HepG2 (cell line): ENCODE measurements around the gene CLDN14. TPM values are rescaled to one million over a fixed set of nuclear protein-coding genes. Genes with fewer than 3 reads are reported as not detected.
A peak's percentile ranks its signal among the peaks of the same experiment; 100 is the strongest.

ENCODE experiments used
- ATAC-seq: fragments of 200-7000 bp; cut with Tn5 transposase; 3 replicates; pipeline ENCODE4 v1.9.1; 2020; ENCODE audit warnings: mild to moderate bottlenecking, moderate library complexity
- BruUV-seq: library from RNA; stranded (reverse); fragments of 400-500 nt; replicated peaks from 2 replicates; lab custom pipeline; 2021; lab: Mats Ljungman, UMichigan
- CTCF ChIA-PET: fragments of 300-600 bp; formaldehyde crosslinking; extraction: SDS; loops from one replicate; lab custom pipeline; 2021; ENCODE audit warnings: low total read pairs, inconsistent platforms, low intra/inter-chr PET ratio; lab: Yijun Ruan, JAX
- POLR2A ChIA-PET: fragments of 350-600 bp; sonication (Branson Sonifier 250); formaldehyde crosslinking; loops from one replicate; lab custom pipeline; 2020; ENCODE audit warnings: antibody characterized with exemption, inconsistent platforms; lab: Yijun Ruan, JAX
- DNase-seq: peaks from one replicate; pipeline ENCODE4 v3.0.0-alpha.2; 2015; ENCODE audit warnings: low spot score
- FAIRE-seq: peaks from 3 replicates; lab custom pipeline; 2011; peaks lifted over from hg19 to GRCh38; lab: Jason Lieb, UNC
- H2AFZ ChIP-seq: one replicate; pipeline ENCODE4 v1.6.1; 2011; ENCODE audit warnings: low read length, inconsistent platforms
- H3K27ac ChIP-seq: fragments of 300-600 bp; 3 replicates; pipeline ENCODE4 v1.8.0; 2011; ENCODE audit warnings: mixed run types, mild to moderate bottlenecking, mixed read lengths, low read length, inconsistent platforms; ENCODE audit not compliant: insufficient read depth; ENCODE audit errors: extremely low read length
- H3K27me3 ChIP-seq, 2 experiments: fragments of 200-600 bp in 1 of 2; 2 replicates in 1 of 2; 3 replicates in 1 of 2; pipeline versions ENCODE4 v1.6.0 to v1.8.0; 2011; ENCODE audit warnings: low read length in 2 of 2, mild to moderate bottlenecking in 2 of 2, moderate library complexity in 2 of 2, inconsistent platforms in 1 of 2; ENCODE audit not compliant: insufficient read depth in 2 of 2, control insufficient read depth in 1 of 2
- H3K36me3 ChIP-seq, 2 experiments: fragments of 200-600 bp in 1 of 2; replicated peaks in 1 of 2; 2 replicates in 1 of 2; 3 replicates in 1 of 2; pipeline versions ENCODE4 v1.5.1 to v1.8.0; 2011; ENCODE audit warnings: low read length in 2 of 2, inconsistent platforms in 1 of 2; ENCODE audit not compliant: insufficient read depth in 2 of 2, control insufficient read depth in 1 of 2
- H3K4me1 ChIP-seq: 2 replicates; pipeline ENCODE4 v1.5.1; 2012; ENCODE audit warnings: low read length, inconsistent platforms; ENCODE audit not compliant: insufficient read depth
- H3K4me2 ChIP-seq: 2 replicates; pipeline ENCODE4 v1.6.0; 2011; ENCODE audit warnings: low read depth, low read length, inconsistent platforms
- H3K4me3 ChIP-seq, 3 experiments: fragments of 200-600 bp in 1 of 3; sonication (generic), shearing (Covaris generic) in 1 of 3; replicated peaks in 1 of 3; 2 replicates each; pipeline ENCODE4 v1.5.1; 2011 to 2016; ENCODE audit warnings: low read length in 3 of 3, inconsistent platforms in 2 of 3, low read depth in 2 of 3, mild to moderate bottlenecking in 2 of 3, control low read depth in 1 of 3, mixed read lengths in 1 of 3; ENCODE audit not compliant: insufficient read depth in 1 of 3
- H3K79me2 ChIP-seq: one replicate; pipeline ENCODE4 v1.6.1; 2011; ENCODE audit warnings: low read length, inconsistent platforms; ENCODE audit not compliant: insufficient read depth
- H3K9ac ChIP-seq: 2 replicates; pipeline ENCODE4 v1.6.0; 2011; ENCODE audit warnings: mild to moderate bottlenecking, low read depth, low read length, inconsistent platforms; ENCODE audit not compliant: insufficient read depth
- H3K9me3 ChIP-seq: 2 replicates; pipeline ENCODE4 v1.5.1; 2012; ENCODE audit warnings: mild to moderate bottlenecking, low read length
- H4K20me1 ChIP-seq: 2 replicates; pipeline ENCODE4 v1.6.0; 2011; ENCODE audit warnings: inconsistent platforms, mild to moderate bottlenecking, low read length, moderate library complexity; ENCODE audit not compliant: insufficient read depth
- CTCF ChIP-seq: sonication (generic); formaldehyde crosslinking; IDR thresholded peaks from 2 replicates; pipeline ENCODE4 v1.5.0; 2020; ENCODE audit warnings: mild to moderate bottlenecking, missing genetic modification reagents, moderate library complexity
- HMGXB4 ChIP-seq, 2 experiments: sonication (generic) in 1 of 2; formaldehyde crosslinking in 1 of 2; IDR thresholded peaks; 2 replicates each; pipeline versions ENCODE4 v1.4.0 to v1.6.1; 2018 to 2020; ENCODE audit warnings: missing genetic modification reagents in 2 of 2, borderline replicate concordance in 1 of 2, low read depth in 1 of 2, mild to moderate bottlenecking in 1 of 2, missing biosample characterization in 1 of 2
- HOXA3 ChIP-seq: sonication (generic); formaldehyde crosslinking; IDR thresholded peaks from 2 replicates; pipeline ENCODE4 v1.5.0; 2020; ENCODE audit warnings: missing genetic modification reagents
- MED1 ChIP-seq: sonication (generic); formaldehyde crosslinking; IDR thresholded peaks from 2 replicates; pipeline ENCODE4 v1.4.0; 2020; ENCODE audit warnings: missing genetic modification reagents
- NR2F6 ChIP-seq, 2 experiments: IDR thresholded peaks; 2 replicates each; pipeline ENCODE4 v1.6.1; 2016; ENCODE audit warnings: antibody characterized with exemption in 1 of 2, mild to moderate bottlenecking in 1 of 2
- PHF8 ChIP-seq: sonication (generic); formaldehyde crosslinking; IDR thresholded peaks from 2 replicates; pipeline ENCODE4 v1.5.0; 2020; ENCODE audit warnings: missing genetic modification reagents
- POLR2AphosphoS5 ChIP-seq: IDR thresholded peaks from 2 replicates; pipeline ENCODE4 v1.6.1; 2012; ENCODE audit warnings: low read depth, low read length
- RAD21 ChIP-seq: fragments of 450-650 bp; formaldehyde crosslinking; IDR thresholded peaks from 2 replicates; pipeline ENCODE4 v1.5.0; 2020; ENCODE audit warnings: mild to moderate bottlenecking
- STAG1 ChIP-seq: sonication (generic); formaldehyde crosslinking; IDR thresholded peaks from 2 replicates; pipeline ENCODE4 v1.4.0; 2020; ENCODE audit warnings: missing genetic modification reagents
- TBX2 ChIP-seq: sonication (generic); formaldehyde crosslinking; IDR thresholded peaks from 2 replicates; pipeline ENCODE4 v1.5.0; 2020; ENCODE audit warnings: missing genetic modification reagents, mild to moderate bottlenecking, borderline replicate concordance
- ZFP91 ChIP-seq: sonication (generic); formaldehyde crosslinking; IDR thresholded peaks from 2 replicates; pipeline ENCODE4 v1.9.0; 2022; ENCODE audit warnings: missing genetic modification reagents, mild to moderate bottlenecking, borderline replicate concordance
- ZNF234 ChIP-seq: sonication (generic); formaldehyde crosslinking; conservative IDR thresholded peaks from 2 replicates; pipeline ENCODE4 v1.5.1; 2020; ENCODE audit warnings: mild to moderate bottlenecking, missing genetic modification reagents
- ZNF567 ChIP-seq: sonication (generic); formaldehyde crosslinking; IDR thresholded peaks from 2 replicates; pipeline ENCODE4 v1.8.1; 2023; ENCODE audit warnings: mild to moderate bottlenecking, missing genetic modification reagents, borderline replicate concordance
- ZNF570 ChIP-seq: sonication (generic); formaldehyde crosslinking; IDR thresholded peaks from 2 replicates; pipeline ENCODE4 v1.4.0; 2020; ENCODE audit warnings: mild to moderate bottlenecking, missing genetic modification reagents, borderline replicate concordance
- ZNF691 ChIP-seq: sonication (generic); formaldehyde crosslinking; IDR thresholded peaks from 2 replicates; pipeline ENCODE4 v1.4.0; 2020; ENCODE audit warnings: missing genetic modification reagents, low read depth, mild to moderate bottlenecking, borderline replicate concordance
- WGBS: methylation state at CpG from one replicate; pipeline ENCODE4 v1.1.6; 2017; ENCODE audit warnings: low lambda C conversion rate; 5-methylcytosine and 5-hydroxymethylcytosine counted together
- in situ Hi-C: cut with HindIII; loops from 2 replicates; pipeline ENCODE4 v1.10.0; 2017; ENCODE audit warnings: low pct_unique_long_range_greater_than_20kb; ENCODE audit not compliant: extremely low pct_ligation_motif_present
- intact Hi-C: fragments of 100-400 bp; cut with micrococcal nuclease; formaldehyde crosslinking; loops from one replicate; pipeline ENCODE4 v1.10.0; 2022; ENCODE audit not compliant: unreplicated experiment
- polyA plus RNA-seq, 8 experiments: library from polyadenylated mRNA; depleted of rRNA in 3 of 8; stranded (reverse) in 7 of 8; unstranded in 1 of 8; fragments of >200 nt; fragmentation: Illumina TruSeq in 4 of 8; extraction: Trizol in 4 of 8; gene quantifications; 2 replicates each; pipeline versions ENCODE4 v1.2.1 to v1.2.3, GENCODE V29; 2011 to 2016; ENCODE audit warnings: low read depth in 4 of 8, missing spikeins in 1 of 8, mixed read lengths in 1 of 8; ENCODE audit not compliant: insufficient read depth in 1 of 8
- total RNA-seq, 5 experiments: library from RNA; depleted of rRNA; stranded (reverse); fragments of >200 nt; fragmentation: Illumina TruSeq; extraction: Trizol; gene quantifications; 2 replicates each; pipeline ENCODE4 v1.2.3, GENCODE V29; 2016; ENCODE audit warnings: low read depth in 1 of 5

CLDN14 gene
- total and polyA plus RNA-seq, 2 of the 13 experiments (the other 11 are each of a cell fraction or from before 2014, with no cell fraction given), result 1.1 to 1.4 TPM

GRCh38 chr21:36478941-36479340 lies 981 bp downstream of the CLDN14 start:
- Histone ChIP-seq H3K4me1 (peaks cover 79% of the 10 kb centered on the region), H3K36me3 (no peaks in the 10 kb centered on the region), H3K4me2 (peak overlapping the region; percentile 96), H2AFZ (peak overlapping the region; percentile 23), H3K9me3 (no peaks in the 10 kb centered on the region), H3K27ac (peak overlapping the region; percentile 89), H3K4me3 (peak overlapping the region; percentile 50 to 79 (median 54)), H3K9ac (peak overlapping the region; percentile 75), H3K27me3 (no peaks in the 10 kb centered on the region; a peak in 1 of 5 replicates), H4K20me1 (no peaks in the 10 kb centered on the region), H3K79me2 (peaks cover 15% of the 10 kb centered on the region)
- intact Hi-C loops (loop anchor here (2.0 kb wide), 1 partner anchor 58 kb away; no protein-coding TSS in a partner anchor), in situ Hi-C loops (no loop called here)
- POLR2A ChIA-PET, result interaction anchor here (1.0 to 3.4 kb wide), 6 partner anchors 8 to 508 kb away, joined by 3 to 15 read pairs (median 6); partner anchors contain the start of gene MORC3
- ATAC-seq (peak; percentile 63), FAIRE-seq (no peak), DNase-seq (no peak)
- 0% methylated on average over 1 of the region's 7 CpGs for WGBS
- no TSS peak for BruUV-seq
- CTCF ChIA-PET, result no interaction called here
- TF ChIP-seq MED1 (CRISPR knock-in tag) (0 out of 2 replicates have a peak, but pooled peaks have one; percentile 17), TBX2 (0 out of 2 replicates have a peak, but pooled peaks have one; percentile 16), HOXA3 (CRISPR knock-in tag) (peak; percentile 11; the same call in 1 of the 2 replicates), ZNF570 (CRISPR knock-in tag) (no peak), POLR2AphosphoS5 (peak; percentile 36; the same call in 1 of the 2 replicates), ZNF691 (peak; percentile 56; the same call in 1 of the 2 replicates), CTCF (CRISPR knock-in tag) (peak; percentile 76), ZFP91 (CRISPR knock-in tag) (0 out of 2 replicates have a peak, but pooled peaks have one; percentile 17), ZNF234 (no peak), STAG1 (peak; percentile 41), PHF8 (CRISPR knock-in tag) (peak; percentile 31; the same call in 1 of the 2 replicates), HMGXB4 (CRISPR knock-in tag; IDR thresholded peaks at IDR 0.05; ENCODE audit: borderline replicate concordance in 1 of 2, low read depth in 1 of 2) (peak; percentile 72 to 79; a peak in 3 of 4 replicates), ZNF567 (CRISPR knock-in tag) (no peak), RAD21 (CRISPR knock-in tag) (peak; percentile 41; the same call in 1 of the 2 replicates), NR2F6 (IDR thresholded peaks at IDR 0.05) (no peak), NR2F6 (CRISPR knock-in tag; IDR thresholded peaks at IDR 0.05) (0 out of 2 replicates have a peak, but pooled peaks have one; percentile 13)
